PC-3 (cell line): Measurements from ENCODE around the gene NRDE2.

ENCODE experiments used
- EZH2 ChIP-seq: fragments of 300-600 bp; sonication (generic); IDR thresholded peaks from one replicate; pipeline ENCODE4 v1.6.1; 2017; ENCODE audit warnings: antibody characterized with exemption, mild to moderate bottlenecking, low read length; ENCODE audit not compliant: unreplicated experiment
- EZH2phosphoT487 ChIP-seq: fragments of 300-600 bp; sonication (generic); IDR thresholded peaks from 2 replicates; pipeline ENCODE4 v1.6.1; 2018; ENCODE audit warnings: mild to moderate bottlenecking, antibody characterized with exemption, low read length, borderline replicate concordance
- TF ChIP-seq, protein P1 (sequence below): fragments of 300-600 bp; sonication (generic); conservative IDR thresholded peaks from 2 replicates; pipeline ENCODE4 v1.5.1; 2017; ENCODE audit warnings: antibody characterized with exemption, low read depth, mild to moderate bottlenecking, low read length

DNA sequence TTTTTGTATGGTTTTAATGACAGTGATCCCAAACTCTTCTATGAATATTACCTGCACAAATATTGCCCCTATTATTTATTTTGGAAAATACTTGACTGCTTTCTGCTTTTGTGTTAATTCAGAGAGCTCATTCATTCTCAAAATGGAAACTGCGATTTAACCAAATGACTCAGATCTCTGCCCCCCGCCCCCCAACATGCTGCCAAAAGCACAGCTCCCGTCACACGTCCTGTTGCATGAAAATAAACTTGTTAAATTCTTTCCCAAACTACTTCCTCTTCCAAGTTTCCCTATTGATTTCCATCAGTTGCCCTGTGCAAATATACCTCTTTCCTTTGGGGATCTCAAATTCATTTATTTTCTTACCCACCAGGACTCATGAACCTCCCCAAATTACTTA is 18.0 kb upstream of the NRDE2 start:
- TF ChIP-seq, protein P1, sequence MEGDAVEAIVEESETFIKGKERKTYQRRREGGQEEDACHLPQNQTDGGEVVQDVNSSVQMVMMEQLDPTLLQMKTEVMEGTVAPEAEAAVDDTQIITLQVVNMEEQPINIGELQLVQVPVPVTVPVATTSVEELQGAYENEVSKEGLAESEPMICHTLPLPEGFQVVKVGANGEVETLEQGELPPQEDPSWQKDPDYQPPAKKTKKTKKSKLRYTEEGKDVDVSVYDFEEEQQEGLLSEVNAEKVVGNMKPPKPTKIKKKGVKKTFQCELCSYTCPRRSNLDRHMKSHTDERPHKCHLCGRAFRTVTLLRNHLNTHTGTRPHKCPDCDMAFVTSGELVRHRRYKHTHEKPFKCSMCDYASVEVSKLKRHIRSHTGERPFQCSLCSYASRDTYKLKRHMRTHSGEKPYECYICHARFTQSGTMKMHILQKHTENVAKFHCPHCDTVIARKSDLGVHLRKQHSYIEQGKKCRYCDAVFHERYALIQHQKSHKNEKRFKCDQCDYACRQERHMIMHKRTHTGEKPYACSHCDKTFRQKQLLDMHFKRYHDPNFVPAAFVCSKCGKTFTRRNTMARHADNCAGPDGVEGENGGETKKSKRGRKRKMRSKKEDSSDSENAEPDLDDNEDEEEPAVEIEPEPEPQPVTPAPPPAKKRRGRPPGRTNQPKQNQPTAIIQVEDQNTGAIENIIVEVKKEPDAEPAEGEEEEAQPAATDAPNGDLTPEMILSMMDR: no peak
- TF ChIP-seq EZH2 (no peak), EZH2phosphoT487 (no peak)
